HCT116 (cell line): ENCODE measurements around the gene PRRG1. TPM values are rescaled to one million over a fixed set of nuclear protein-coding genes. Genes with fewer than 3 reads are reported as not detected.

ENCODE experiments used
- ATAC-seq: fragments of 200-7000 bp; cut with Tn5 transposase; 2 replicates; pipeline ENCODE4 v1.9.1; 2020; ENCODE audit warnings: mild to moderate bottlenecking, moderate library complexity
- BruUV-seq: library from RNA; stranded (reverse); fragments of 400-500 nt; replicated peaks from 2 replicates; lab custom pipeline; 2021; lab: Mats Ljungman, UMichigan
- CTCF ChIA-PET: fragments of 300-600 bp; sonication (Branson Sonifier 250); formaldehyde crosslinking; loops from one replicate; lab custom pipeline; 2021; ENCODE audit warnings: antibody characterized with exemption; lab: Charles Lee
- POLR2A ChIA-PET: fragments of 300-600, 350-600 bp; sonication (Branson Sonifier 250); formaldehyde crosslinking; loops from one replicate; lab custom pipeline; 2021; ENCODE audit warnings: antibody characterized with exemption; lab: Charles Lee
- RAD21 ChIA-PET, 2 experiments: fragments of 300-600 bp; sonication (Branson Sonifier 250); formaldehyde crosslinking; loops; one replicate each; lab custom pipeline; 2023; ENCODE audit warnings: low total read pairs in 2 of 2; ENCODE audit not compliant: uncharacterized antibody in 2 of 2, unreplicated experiment in 2 of 2, low non-redundant PET in 1 of 2; lab: Charles Lee
- DNase-seq: peaks from one replicate; pipeline ENCODE4 v3.0.0-alpha.2; 2010; ENCODE audit warnings: low read depth, low spot score
- H2AFZ ChIP-seq: fragments of 200-600 bp; shearing (Covaris generic), sonication (generic); 2 replicates; pipeline ENCODE4 v1.6.1; 2017; ENCODE audit warnings: low read depth, mixed run types, mixed read lengths, antibody characterized with exemption, low read length; ENCODE audit not compliant: poor library complexity, severe bottlenecking
- H3K27ac ChIP-seq: 2 replicates; pipeline ENCODE4 v1.5.1; 2012; ENCODE audit warnings: low read depth, low read length
- H3K27me3 ChIP-seq: fragments of 200-600 bp; sonication (generic); 2 replicates; pipeline ENCODE4 v1.6.1; 2016; ENCODE audit warnings: mixed run types, low read length, mixed read lengths; ENCODE audit not compliant: insufficient read depth
- H3K36me3 ChIP-seq, 2 experiments: fragments of 200-500 bp in 1 of 2; fragments of 200-600 bp in 1 of 2; sonication (Bioruptor generic) in 1 of 2; sonication (generic) in 1 of 2; 2 replicates each; pipeline versions ENCODE4 v1.5.1 to v1.6.1; 2014 to 2016; ENCODE audit warnings: low read length in 2 of 2, inconsistent platforms in 1 of 2, mixed read lengths in 1 of 2, mixed run types in 1 of 2; ENCODE audit not compliant: insufficient read depth in 2 of 2, control insufficient read depth in 1 of 2
- H3K4me1 ChIP-seq, 2 experiments: fragments of 200-600 bp in 1 of 2; sonication (generic) in 1 of 2; 2 replicates each; pipeline versions ENCODE4 v1.5.1 to v1.6.1; 2012 to 2017; ENCODE audit warnings: low read length in 2 of 2, inconsistent platforms in 1 of 2, mild to moderate bottlenecking in 1 of 2, mixed read lengths in 1 of 2, mixed run types in 1 of 2, moderate library complexity in 1 of 2; ENCODE audit not compliant: insufficient read depth in 2 of 2, control insufficient read depth in 1 of 2
- H3K4me2 ChIP-seq: fragments of 200-600 bp; sonication (generic); 2 replicates; pipeline ENCODE4 v1.6.1; 2017; ENCODE audit warnings: mixed run types, low read length, mixed read lengths
- H3K4me3 ChIP-seq, 2 experiments: fragments of 200-600 bp in 1 of 2; sonication (generic) in 1 of 2; replicated peaks in 1 of 2; 2 replicates each; pipeline ENCODE4 v1.5.1; 2011 to 2016; ENCODE audit warnings: low read length in 2 of 2, control low read depth in 1 of 2, low read depth in 1 of 2, mild to moderate bottlenecking in 1 of 2, mixed read lengths in 1 of 2, mixed run types in 1 of 2
- H3K79me2 ChIP-seq: fragments of 200-600 bp; sonication (generic); 2 replicates; pipeline ENCODE4 v1.6.1; 2017; ENCODE audit warnings: mild to moderate bottlenecking, mixed run types, low read length, moderate library complexity, mixed read lengths; ENCODE audit not compliant: insufficient read depth
- H3K9ac ChIP-seq: fragments of 200-600 bp; sonication (generic); 2 replicates; pipeline ENCODE4 v1.6.1; 2016; ENCODE audit warnings: low read length, mixed read lengths
- H3K9me2 ChIP-seq: fragments of 200-600 bp; sonication (generic), shearing (Covaris generic); 2 replicates; pipeline ENCODE4 v1.6.1; 2017; ENCODE audit warnings: mixed run types, mild to moderate bottlenecking, moderate library complexity; ENCODE audit not compliant: insufficient read depth
- H3K9me3 ChIP-seq, 2 experiments: fragments of 200-500 bp in 1 of 2; fragments of 200-600 bp in 1 of 2; sonication (Bioruptor generic) in 1 of 2; sonication (generic) in 1 of 2; 2 replicates each; pipeline ENCODE4 v1.6.1; 2014 to 2017; ENCODE audit warnings: low read length in 2 of 2, mixed read lengths in 2 of 2, inconsistent platforms in 1 of 2, low read depth in 1 of 2, mild to moderate bottlenecking in 1 of 2, mixed run types in 1 of 2, moderate library complexity in 1 of 2; ENCODE audit not compliant: control insufficient read depth in 1 of 2, insufficient read depth in 1 of 2
- H4K20me1 ChIP-seq: fragments of 200-600 bp; sonication (generic), shearing (Covaris generic); 2 replicates; pipeline ENCODE4 v1.6.1; 2017; ENCODE audit warnings: mixed run types, mild to moderate bottlenecking, moderate library complexity; ENCODE audit not compliant: insufficient read depth
- CEBPB ChIP-seq: IDR thresholded peaks from 2 replicates; pipeline ENCODE4 v1.6.1; 2012; ENCODE audit warnings: low read depth
- EZH2 ChIP-seq: fragments of 200-600 bp; sonication (generic); IDR thresholded peaks from 2 replicates; pipeline ENCODE4 v1.6.1; 2017; ENCODE audit warnings: antibody characterized with exemption, mixed run types
- EZH2phosphoT487 ChIP-seq: fragments of 200-600 bp; IDR thresholded peaks from 2 replicates; pipeline ENCODE4 v1.6.1; 2018; ENCODE audit warnings: antibody characterized with exemption, borderline replicate concordance
- JUND ChIP-seq: IDR thresholded peaks from 2 replicates; pipeline ENCODE4 v1.6.1; 2012
- POLR2AphosphoS5 ChIP-seq: IDR thresholded peaks from 2 replicates; pipeline ENCODE4 v1.6.1; 2011; ENCODE audit warnings: mild to moderate bottlenecking, low read depth, low read length, moderate library complexity
- RAD21 ChIP-seq: IDR thresholded peaks from 2 replicates; pipeline ENCODE4 v1.6.1; 2012; ENCODE audit warnings: low read depth, mild to moderate bottlenecking
- SIN3A ChIP-seq: IDR thresholded peaks from 2 replicates; pipeline ENCODE4 v1.6.1; 2012; ENCODE audit warnings: low read depth
- TCF7L2 ChIP-seq: IDR thresholded peaks from 2 replicates; pipeline ENCODE4 v1.7.0; 2011; ENCODE audit warnings: borderline replicate concordance, inconsistent platforms; ENCODE audit not compliant: insufficient read depth, insufficient read length; ENCODE audit errors: extremely low read depth
- YY1 ChIP-seq: IDR thresholded peaks from 2 replicates; pipeline ENCODE4 v1.6.1; 2011; ENCODE audit warnings: low read length, low read depth, moderate library complexity, mild to moderate bottlenecking; ENCODE audit not compliant: insufficient replicate concordance; ENCODE audit errors: extremely low read depth
- ZNF274 ChIP-seq: fragments of 200-500 bp; sonication (Bioruptor generic); IDR thresholded peaks from 2 replicates; pipeline ENCODE4 v1.6.1; 2014; ENCODE audit warnings: mild to moderate bottlenecking, low read depth, low read length, inconsistent platforms
- intact Hi-C: fragments of 100-400 bp; cut with micrococcal nuclease; formaldehyde crosslinking; loops from 2 replicates; pipeline ENCODE4 v1.10.0; 2022
- total RNA-seq: library from RNA; stranded (reverse); gene quantifications from one replicate; pipeline ENCODE4 v1.2.1, GENCODE V29; 2021; ENCODE audit not compliant: unreplicated experiment
- TF ChIP-seq, protein P1 (sequence below): IDR thresholded peaks from 2 replicates; pipeline ENCODE4 v1.6.1; 2011; ENCODE audit warnings: mild to moderate bottlenecking, low read length, moderate library complexity; ENCODE audit not compliant: insufficient replicate concordance; ENCODE audit errors: extremely low read depth
- TF ChIP-seq, protein P2 (sequence below): IDR thresholded peaks from 2 replicates; pipeline ENCODE4 v1.6.1; 2012; ENCODE audit warnings: low read depth
- TF ChIP-seq, protein P3 (sequence below), 3 experiments: fragments of 200-600 bp in 1 of 3; sonication (generic) in 1 of 3; IDR thresholded peaks in 2 of 3; conservative IDR thresholded peaks in 1 of 3; 2 replicates each; pipeline ENCODE4 v1.5.1; 2012 to 2017; ENCODE audit warnings: low read depth in 2 of 3, low read length in 2 of 3, antibody characterized with exemption in 1 of 3, borderline replicate concordance in 1 of 3, control low read depth in 1 of 3, mild to moderate bottlenecking in 1 of 3, mixed read lengths in 1 of 3, mixed run types in 1 of 3, moderate library complexity in 1 of 3; ENCODE audit not compliant: insufficient read depth in 1 of 3
- TF ChIP-seq, protein P4 (sequence below): IDR thresholded peaks from 2 replicates; pipeline ENCODE4 v1.6.1; 2012

The PRRG1 gene
- total RNA-seq, 1 experiment from 2014 or later, result 16.0 TPM

DNA sequence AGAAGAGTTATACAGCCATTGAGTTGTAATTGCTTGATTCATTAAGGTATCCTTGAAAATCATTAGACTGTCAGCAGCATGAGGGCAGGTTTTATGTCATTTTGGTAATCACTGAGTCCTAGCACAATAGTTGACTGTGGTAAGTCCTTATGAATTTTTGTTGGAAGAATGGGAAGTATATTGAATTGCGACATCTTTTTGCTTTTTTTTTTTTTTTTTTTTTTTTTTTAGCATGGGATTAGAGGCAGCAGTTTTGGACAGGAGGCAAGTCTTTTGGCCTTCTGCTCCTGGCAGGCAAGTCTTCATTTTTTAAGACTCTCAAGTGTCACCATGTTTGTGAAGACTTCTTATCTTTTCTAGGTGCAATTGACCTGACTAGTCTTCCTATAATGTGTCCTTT, 29.7 kb downstream of the PRRG1 start:
- TF ChIP-seq, protein P1, sequence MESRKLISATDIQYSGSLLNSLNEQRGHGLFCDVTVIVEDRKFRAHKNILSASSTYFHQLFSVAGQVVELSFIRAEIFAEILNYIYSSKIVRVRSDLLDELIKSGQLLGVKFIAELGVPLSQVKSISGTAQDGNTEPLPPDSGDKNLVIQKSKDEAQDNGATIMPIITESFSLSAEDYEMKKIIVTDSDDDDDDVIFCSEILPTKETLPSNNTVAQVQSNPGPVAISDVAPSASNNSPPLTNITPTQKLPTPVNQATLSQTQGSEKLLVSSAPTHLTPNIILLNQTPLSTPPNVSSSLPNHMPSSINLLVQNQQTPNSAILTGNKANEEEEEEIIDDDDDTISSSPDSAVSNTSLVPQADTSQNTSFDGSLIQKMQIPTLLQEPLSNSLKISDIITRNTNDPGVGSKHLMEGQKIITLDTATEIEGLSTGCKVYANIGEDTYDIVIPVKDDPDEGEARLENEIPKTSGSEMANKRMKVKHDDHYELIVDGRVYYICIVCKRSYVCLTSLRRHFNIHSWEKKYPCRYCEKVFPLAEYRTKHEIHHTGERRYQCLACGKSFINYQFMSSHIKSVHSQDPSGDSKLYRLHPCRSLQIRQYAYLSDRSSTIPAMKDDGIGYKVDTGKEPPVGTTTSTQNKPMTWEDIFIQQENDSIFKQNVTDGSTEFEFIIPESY, result no peak
- TF ChIP-seq EZH2phosphoT487 (no peak), SIN3A (no peak), TCF7L2 (no peak), RAD21 (no peak), ZNF274 (no peak), EZH2 (no peak), CEBPB (no peak), YY1 (no peak), POLR2AphosphoS5 (no peak), JUND (no peak)
- TF ChIP-seq, protein P2, sequence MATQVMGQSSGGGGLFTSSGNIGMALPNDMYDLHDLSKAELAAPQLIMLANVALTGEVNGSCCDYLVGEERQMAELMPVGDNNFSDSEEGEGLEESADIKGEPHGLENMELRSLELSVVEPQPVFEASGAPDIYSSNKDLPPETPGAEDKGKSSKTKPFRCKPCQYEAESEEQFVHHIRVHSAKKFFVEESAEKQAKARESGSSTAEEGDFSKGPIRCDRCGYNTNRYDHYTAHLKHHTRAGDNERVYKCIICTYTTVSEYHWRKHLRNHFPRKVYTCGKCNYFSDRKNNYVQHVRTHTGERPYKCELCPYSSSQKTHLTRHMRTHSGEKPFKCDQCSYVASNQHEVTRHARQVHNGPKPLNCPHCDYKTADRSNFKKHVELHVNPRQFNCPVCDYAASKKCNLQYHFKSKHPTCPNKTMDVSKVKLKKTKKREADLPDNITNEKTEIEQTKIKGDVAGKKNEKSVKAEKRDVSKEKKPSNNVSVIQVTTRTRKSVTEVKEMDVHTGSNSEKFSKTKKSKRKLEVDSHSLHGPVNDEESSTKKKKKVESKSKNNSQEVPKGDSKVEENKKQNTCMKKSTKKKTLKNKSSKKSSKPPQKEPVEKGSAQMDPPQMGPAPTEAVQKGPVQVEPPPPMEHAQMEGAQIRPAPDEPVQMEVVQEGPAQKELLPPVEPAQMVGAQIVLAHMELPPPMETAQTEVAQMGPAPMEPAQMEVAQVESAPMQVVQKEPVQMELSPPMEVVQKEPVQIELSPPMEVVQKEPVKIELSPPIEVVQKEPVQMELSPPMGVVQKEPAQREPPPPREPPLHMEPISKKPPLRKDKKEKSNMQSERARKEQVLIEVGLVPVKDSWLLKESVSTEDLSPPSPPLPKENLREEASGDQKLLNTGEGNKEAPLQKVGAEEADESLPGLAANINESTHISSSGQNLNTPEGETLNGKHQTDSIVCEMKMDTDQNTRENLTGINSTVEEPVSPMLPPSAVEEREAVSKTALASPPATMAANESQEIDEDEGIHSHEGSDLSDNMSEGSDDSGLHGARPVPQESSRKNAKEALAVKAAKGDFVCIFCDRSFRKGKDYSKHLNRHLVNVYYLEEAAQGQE, result no peak
- TF ChIP-seq, protein P3, sequence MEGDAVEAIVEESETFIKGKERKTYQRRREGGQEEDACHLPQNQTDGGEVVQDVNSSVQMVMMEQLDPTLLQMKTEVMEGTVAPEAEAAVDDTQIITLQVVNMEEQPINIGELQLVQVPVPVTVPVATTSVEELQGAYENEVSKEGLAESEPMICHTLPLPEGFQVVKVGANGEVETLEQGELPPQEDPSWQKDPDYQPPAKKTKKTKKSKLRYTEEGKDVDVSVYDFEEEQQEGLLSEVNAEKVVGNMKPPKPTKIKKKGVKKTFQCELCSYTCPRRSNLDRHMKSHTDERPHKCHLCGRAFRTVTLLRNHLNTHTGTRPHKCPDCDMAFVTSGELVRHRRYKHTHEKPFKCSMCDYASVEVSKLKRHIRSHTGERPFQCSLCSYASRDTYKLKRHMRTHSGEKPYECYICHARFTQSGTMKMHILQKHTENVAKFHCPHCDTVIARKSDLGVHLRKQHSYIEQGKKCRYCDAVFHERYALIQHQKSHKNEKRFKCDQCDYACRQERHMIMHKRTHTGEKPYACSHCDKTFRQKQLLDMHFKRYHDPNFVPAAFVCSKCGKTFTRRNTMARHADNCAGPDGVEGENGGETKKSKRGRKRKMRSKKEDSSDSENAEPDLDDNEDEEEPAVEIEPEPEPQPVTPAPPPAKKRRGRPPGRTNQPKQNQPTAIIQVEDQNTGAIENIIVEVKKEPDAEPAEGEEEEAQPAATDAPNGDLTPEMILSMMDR (IDR thresholded peaks at IDR 0.05 in 2 of 3, conservative IDR thresholded peaks at IDR 0.05 in 1 of 3; ENCODE audit: borderline replicate concordance in 1 of 3, insufficient read depth in 1 of 3, low read depth in 2 of 3, low read length in 2 of 3), result no peak
- TF ChIP-seq, protein P4, sequence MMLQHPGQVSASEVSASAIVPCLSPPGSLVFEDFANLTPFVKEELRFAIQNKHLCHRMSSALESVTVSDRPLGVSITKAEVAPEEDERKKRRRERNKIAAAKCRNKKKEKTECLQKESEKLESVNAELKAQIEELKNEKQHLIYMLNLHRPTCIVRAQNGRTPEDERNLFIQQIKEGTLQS, result no peak
- BruUV-seq, result no TSS peak
- POLR2A ChIA-PET, result no interaction called here
- Histone ChIP-seq H4K20me1 (0 out of 2 replicates have a peak, but pooled peaks cover 12% of the 10 kb centered on the region), H3K4me2 (no peak overlapping the region), H3K27me3 (no peaks in the 10 kb centered on the region), H3K27ac (no peak overlapping the region), H3K9me2 (no peaks in the 10 kb centered on the region), H3K36me3 (no peaks in the 10 kb centered on the region), H2AFZ (no peak overlapping the region), H3K9me3 (no peaks in the 10 kb centered on the region), H3K4me1 (peaks cover 16 to 22% of the 10 kb centered on the region in 2 experiments), H3K4me3 (no peak overlapping the region), H3K9ac (no peak overlapping the region), H3K79me2 (peaks cover 88% of the 10 kb centered on the region)
- RAD21 ChIA-PET, result no interaction called here
- CTCF ChIA-PET, result no interaction called here
- DNase-seq (no peak), ATAC-seq (no peak)
- intact Hi-C loops, result no loop called here
